Astrocyte (in vitro differentiated cells and primary cell): Measurements from ENCODE around the gene SPDEF.

Experiments
- CTCF ChIP-seq: IDR thresholded peaks from 2 replicates; pipeline ENCODE4 v1.5.1; 2011; ENCODE audit warnings: low read depth, mild to moderate bottlenecking, inconsistent platforms, low read length, moderate library complexity; ENCODE audit not compliant: insufficient read depth
- EZH2 ChIP-seq: IDR thresholded peaks from 2 replicates; pipeline ENCODE4 v1.6.1; 2012; ENCODE audit warnings: mild to moderate bottlenecking, low read length, inconsistent platforms; ENCODE audit not compliant: insufficient read depth

GRCh38 chr6:34601706-34602105, 45.6 kb upstream of the SPDEF start:
- no peak for TF ChIP-seq CTCF
- no peak for TF ChIP-seq EZH2
